Skeletal muscle tissue (tissue), 4 donors: ENCODE measurements around the gene COBLL1. TPM values are rescaled to one million over a fixed set of nuclear protein-coding genes. Genes with fewer than 3 reads are reported as not detected.
A peak's percentile ranks its signal among the peaks of the same experiment; 100 is the strongest.

Source experiments
- H3K27ac ChIP-seq: one replicate; pipeline ENCODE4 v1.7.0; 2013; ENCODE audit warnings: mild to moderate bottlenecking, low read depth, low read length, inconsistent platforms
- H3K27me3 ChIP-seq, 3 donors: one replicate each; pipeline ENCODE4 v1.7.0; 2013; ENCODE audit warnings: low read length in 3 of 3; ENCODE audit not compliant: control insufficient read depth in 3 of 3, insufficient read depth in 3 of 3
- H3K36me3 ChIP-seq, 3 donors: one replicate each; pipeline ENCODE4 v1.7.0; 2013; ENCODE audit warnings: low read length in 3 of 3; ENCODE audit not compliant: control insufficient read depth in 3 of 3, insufficient read depth in 3 of 3
- H3K4me1 ChIP-seq, 3 donors: one replicate each; pipeline ENCODE4 v1.7.0; 2013; ENCODE audit warnings: low read length in 3 of 3, mild to moderate bottlenecking in 3 of 3; ENCODE audit not compliant: control insufficient read depth in 3 of 3, insufficient read depth in 3 of 3
- H3K4me3 ChIP-seq, 3 donors: one replicate each; pipeline ENCODE4 v1.7.0; 2013; ENCODE audit warnings: low read length in 3 of 3
- H3K9ac ChIP-seq, 3 donors: one replicate each; pipeline ENCODE4 v1.7.0; 2013; ENCODE audit warnings: low read length in 3 of 3, mild to moderate bottlenecking in 3 of 3, moderate library complexity in 2 of 3, low read depth in 1 of 3
- H3K9me3 ChIP-seq, 3 donors: one replicate each; pipeline ENCODE4 v1.7.0; 2013; ENCODE audit warnings: low read length in 3 of 3; ENCODE audit not compliant: control insufficient read depth in 3 of 3
- total RNA-seq: library from RNA; depleted of rRNA; stranded (reverse); fragments of >200 nt; gene quantifications from one replicate; pipeline ENCODE4 v1.2.3, GENCODE V29; 2014
- donor health status: Osteomylitis.

The COBLL1 gene
- total RNA-seq, 1 donor from 2014 or later = 11.0 TPM

DNA sequence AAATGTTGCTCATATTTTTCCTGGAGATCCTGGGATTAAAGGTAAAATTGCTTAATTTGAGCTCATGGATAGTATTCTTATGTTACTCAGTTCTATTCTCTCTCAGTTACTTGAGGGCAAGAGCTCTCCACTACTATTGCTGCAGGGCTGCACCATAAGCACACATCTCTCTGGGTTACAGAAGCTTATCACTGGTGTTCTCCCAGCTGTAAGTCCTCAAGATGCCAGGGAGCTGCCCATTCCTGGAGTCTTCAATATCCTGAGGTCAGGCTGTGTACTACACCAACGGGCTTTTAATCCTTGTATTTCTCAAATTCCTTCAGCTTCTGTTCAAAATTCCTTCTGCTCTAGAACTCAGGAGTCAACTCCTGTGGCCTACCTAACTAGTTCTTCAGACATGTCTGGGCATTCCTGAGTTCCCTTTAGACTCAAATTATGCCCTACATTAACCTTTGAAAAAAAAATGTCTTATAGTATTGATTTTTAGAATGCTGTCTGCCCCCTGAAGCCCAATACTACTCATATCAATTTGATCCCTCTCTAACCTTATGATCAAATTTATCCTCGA lies 17.7 kb upstream of the COBLL1 start:
- Histone ChIP-seq H3K36me3 (no peaks in the 10 kb centered on the region), H3K4me3 (no peak overlapping the region), H3K9ac (no peak overlapping the region), H3K27ac (no peak overlapping the region), H3K9me3 (no peaks in the 10 kb centered on the region), H3K4me1 (no peaks in the 10 kb centered on the region), H3K27me3 (no peaks in the 10 kb centered on the region)

DNA sequence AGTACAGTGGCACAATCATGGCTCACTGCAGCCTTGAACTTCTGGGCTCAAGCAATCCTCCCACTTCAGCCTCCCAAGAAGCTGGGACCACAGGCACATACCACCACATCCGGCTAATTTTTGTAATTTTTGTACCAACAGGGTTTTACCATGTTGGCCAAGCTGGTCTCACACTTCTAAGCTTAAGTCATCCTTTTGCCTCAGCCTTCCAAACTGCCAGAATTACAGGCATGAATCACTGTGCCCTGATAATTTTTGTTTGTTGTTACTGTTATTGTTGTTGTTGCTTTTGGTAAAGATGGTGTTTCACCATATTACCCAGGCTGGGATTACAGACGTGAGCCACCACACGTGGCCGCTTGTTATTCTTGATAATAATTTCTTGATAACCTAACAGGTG lies 10.5 kb upstream of the COBLL1 start:
- Histone ChIP-seq H3K9me3 (no peaks in the 10 kb centered on the region), H3K4me3 (no peak overlapping the region), H3K9ac (no peak overlapping the region), H3K4me1 (no peaks in the 10 kb centered on the region), H3K27me3 (no peaks in the 10 kb centered on the region), H3K27ac (no peak overlapping the region), H3K36me3 (no peaks in the 10 kb centered on the region)

DNA sequence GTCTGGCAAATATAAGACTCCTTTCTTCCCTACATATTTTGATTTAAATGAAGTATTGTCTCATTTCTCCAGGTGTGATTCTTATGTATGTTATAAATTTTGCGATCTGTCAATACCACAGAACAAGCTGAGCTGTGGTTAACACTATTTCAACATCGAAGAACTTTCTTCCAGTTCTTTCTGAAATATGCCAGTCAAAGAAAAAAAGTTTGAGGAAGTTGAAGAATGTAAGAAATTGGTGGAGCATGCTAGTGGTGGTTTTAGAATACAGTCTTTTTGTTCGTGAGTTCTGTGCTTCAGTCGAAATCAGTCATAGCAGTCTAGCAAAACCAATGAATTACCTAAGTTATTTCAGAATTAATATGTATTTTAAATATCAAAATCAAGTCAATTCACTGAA lies 8.6 kb upstream of the COBLL1 start:
- Histone ChIP-seq H3K27ac (no peak overlapping the region), H3K36me3 (no peaks in the 10 kb centered on the region), H3K9ac (no peak overlapping the region), H3K4me3 (no peak overlapping the region), H3K9me3 (no peaks in the 10 kb centered on the region), H3K27me3 (no peaks in the 10 kb centered on the region), H3K4me1 (no peaks in the 10 kb centered on the region)

DNA sequence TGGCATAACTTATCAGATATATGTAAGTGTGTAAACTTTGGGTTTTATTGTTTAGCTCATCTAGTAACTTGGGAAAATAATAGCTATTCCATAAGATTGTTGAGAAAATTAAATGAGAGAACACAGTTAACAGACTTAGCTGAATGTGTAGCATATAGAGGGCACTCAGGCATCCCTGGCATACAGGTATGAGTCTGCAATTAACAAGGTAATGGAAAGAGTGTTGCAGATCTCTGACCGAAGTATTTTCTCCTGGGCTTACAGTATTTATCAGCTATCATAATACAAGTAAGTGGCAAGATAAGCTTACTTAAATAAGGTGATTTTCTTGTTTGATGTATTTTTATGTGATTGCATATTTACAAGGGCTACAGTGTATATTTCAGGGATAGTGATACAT lies 7.9 kb upstream of the COBLL1 start:
- no peaks in the 10 kb centered on the region for H3K4me1 ChIP-seq
- H3K36me3 ChIP-seq = no peaks in the 10 kb centered on the region
- H3K9ac ChIP-seq = no peak overlapping the region
- no peak overlapping the region for H3K4me3 ChIP-seq
- no peak overlapping the region for H3K27ac ChIP-seq
- no peaks in the 10 kb centered on the region for H3K27me3 ChIP-seq
- no peaks in the 10 kb centered on the region for H3K9me3 ChIP-seq

DNA sequence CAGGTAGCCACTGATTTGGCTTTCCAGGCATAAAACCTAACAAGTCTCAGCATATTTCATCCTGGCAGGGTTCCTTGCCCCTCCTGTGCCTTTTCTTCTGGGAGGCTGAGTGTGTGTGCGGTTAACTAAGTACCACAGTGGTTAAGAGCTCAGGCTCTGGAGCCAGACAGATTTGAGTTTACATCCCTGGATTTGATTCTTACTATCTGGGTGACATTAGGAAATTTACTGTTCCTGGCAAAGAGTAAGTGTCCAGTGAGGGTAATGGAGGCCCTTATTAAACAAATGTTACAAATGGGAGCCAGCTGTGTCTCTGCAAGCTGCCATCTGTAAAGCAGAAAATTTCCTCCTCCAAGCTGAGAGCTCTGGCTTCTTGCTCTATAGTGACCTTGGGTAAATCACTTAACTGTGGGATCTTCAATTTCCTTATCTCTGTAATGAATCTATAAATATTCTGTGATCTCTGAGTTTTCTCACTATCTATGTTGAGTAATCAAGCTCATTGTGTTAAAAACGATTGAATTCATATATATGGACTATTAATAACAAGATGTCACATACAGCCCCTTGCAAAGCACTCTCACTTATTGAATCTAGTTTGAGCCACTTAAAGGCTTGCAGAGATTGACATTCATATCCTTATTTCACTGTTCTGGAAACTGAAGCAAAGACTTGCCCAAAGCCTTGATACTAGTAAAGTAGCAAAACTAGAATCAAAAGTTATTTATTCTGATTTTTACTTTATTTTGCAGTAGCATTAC lies 6.5 kb upstream of the COBLL1 start:
- H3K27ac ChIP-seq = no peak overlapping the region
- no peak overlapping the region for H3K9ac ChIP-seq
- H3K36me3 ChIP-seq = no peaks in the 10 kb centered on the region
- H3K4me3 ChIP-seq = no peak overlapping the region
- no peaks in the 10 kb centered on the region for H3K4me1 ChIP-seq
- no peaks in the 10 kb centered on the region for H3K27me3 ChIP-seq
- no peaks in the 10 kb centered on the region for H3K9me3 ChIP-seq

DNA sequence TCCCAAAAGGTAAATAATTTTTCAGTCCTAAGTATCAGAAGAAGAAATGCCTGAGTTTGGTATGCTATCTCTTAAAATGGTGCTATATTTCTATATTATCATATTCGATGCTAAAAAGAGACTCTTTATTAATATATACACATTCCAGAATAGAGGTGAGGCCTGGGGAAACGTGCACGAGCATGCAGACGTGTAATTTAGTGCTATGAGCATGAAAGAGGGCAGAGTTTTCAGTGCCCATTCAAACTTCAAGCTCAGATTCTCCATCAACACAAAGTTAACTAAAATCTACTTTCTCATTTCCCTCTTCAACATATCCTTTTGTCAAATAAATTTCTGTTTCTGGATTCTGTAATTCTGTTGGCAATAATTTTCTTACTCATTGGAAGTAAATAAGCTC lies 5.7 kb upstream of the COBLL1 start:
- Histone ChIP-seq H3K4me1 (peaks cover 0 to 2% (median 0%) of the 10 kb centered on the region in 3 donors), H3K27me3 (no peaks in the 10 kb centered on the region), H3K4me3 (no peak overlapping the region), H3K36me3 (no peaks in the 10 kb centered on the region), H3K27ac (no peak overlapping the region), H3K9me3 (no peaks in the 10 kb centered on the region), H3K9ac (no peak overlapping the region)

DNA sequence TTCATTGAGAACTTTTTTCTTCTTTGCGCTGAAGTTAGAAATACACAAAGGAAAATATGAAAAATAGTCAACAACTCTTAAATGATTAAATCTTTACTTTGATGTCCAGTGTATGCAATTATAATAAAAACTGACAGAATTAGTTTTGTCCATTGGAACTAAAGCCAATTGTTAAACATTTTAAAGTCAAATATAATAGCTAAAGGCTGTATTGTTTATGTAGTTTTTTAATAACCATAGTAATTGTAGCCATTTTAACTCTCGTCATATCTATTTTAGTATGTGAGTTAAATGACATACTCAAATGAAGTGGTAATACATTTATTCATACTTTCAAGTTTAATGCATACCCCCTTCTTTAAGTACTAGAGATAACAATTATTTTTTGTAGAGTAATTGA lies 4.7 kb upstream of the COBLL1 start:
- H3K27ac ChIP-seq = no peak overlapping the region
- H3K27me3 ChIP-seq = no peaks in the 10 kb centered on the region
- H3K4me3 ChIP-seq = no peak overlapping the region
- no peaks in the 10 kb centered on the region for H3K36me3 ChIP-seq
- no peaks in the 10 kb centered on the region for H3K9me3 ChIP-seq
- peaks cover 0 to 5% (median 0%) of the 10 kb centered on the region in 3 donors for H3K4me1 ChIP-seq
- H3K9ac ChIP-seq = no peak overlapping the region

DNA sequence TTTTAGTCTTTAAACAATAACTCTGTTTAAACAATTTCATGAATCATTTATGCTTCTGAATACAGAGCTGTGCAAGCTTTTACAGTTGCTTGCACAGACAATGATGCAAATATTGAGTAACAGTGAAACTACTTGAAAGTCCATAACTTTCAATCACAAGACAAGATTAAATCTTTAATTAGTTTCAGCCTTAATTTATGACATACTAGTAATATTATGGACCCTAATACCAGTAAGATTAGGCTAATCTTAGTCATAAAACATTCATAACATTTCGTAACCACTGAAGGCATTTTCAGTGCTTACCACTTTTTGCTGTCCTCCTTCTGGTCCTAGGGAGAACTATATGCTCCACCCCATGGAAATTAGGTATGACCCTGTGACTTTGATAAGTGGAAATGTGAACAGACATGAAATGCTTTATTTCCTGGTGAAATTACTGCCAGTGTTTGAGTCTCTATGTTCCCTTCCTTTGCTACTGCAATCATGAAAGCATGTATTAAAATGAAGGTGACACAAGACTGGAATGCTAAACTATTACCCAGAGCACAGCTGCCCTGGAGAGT lies 1.8 kb upstream of the COBLL1 start:
- Histone ChIP-seq H3K36me3 (no peaks in the 10 kb centered on the region), H3K9ac (no peak overlapping the region), H3K27ac (no peak overlapping the region), H3K4me3 (no peak overlapping the region), H3K9me3 (no peaks in the 10 kb centered on the region), H3K27me3 (no peaks in the 10 kb centered on the region), H3K4me1 (peaks cover 3 to 14% (median 5%) of the 10 kb centered on the region in 3 donors)

DNA sequence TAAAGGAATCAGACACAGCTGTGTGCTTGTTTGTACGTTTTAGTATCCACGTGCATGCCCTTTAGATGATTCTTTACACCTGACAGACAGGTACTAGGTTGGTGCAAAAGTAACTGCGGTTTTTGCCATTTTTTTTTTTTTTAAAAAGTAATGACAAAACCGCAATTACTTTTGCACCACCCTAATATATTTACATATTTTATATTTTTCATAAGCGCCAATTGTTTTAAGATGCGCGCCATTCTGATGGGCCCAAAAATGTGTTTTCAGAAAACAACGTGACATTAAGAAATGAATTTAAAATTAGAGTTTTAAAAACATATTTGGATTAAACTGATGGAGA lies 972 bp upstream of the COBLL1 start:
- Histone ChIP-seq H3K9ac (no peak overlapping the region), H3K36me3 (no peaks in the 10 kb centered on the region), H3K9me3 (no peaks in the 10 kb centered on the region), H3K27me3 (no peaks in the 10 kb centered on the region), H3K27ac (no peak overlapping the region), H3K4me3 (peak overlapping the region in 2 of 3 donors; percentile 76 to 83), H3K4me1 (peaks cover 3 to 14% (median 5%) of the 10 kb centered on the region in 3 donors)

DNA sequence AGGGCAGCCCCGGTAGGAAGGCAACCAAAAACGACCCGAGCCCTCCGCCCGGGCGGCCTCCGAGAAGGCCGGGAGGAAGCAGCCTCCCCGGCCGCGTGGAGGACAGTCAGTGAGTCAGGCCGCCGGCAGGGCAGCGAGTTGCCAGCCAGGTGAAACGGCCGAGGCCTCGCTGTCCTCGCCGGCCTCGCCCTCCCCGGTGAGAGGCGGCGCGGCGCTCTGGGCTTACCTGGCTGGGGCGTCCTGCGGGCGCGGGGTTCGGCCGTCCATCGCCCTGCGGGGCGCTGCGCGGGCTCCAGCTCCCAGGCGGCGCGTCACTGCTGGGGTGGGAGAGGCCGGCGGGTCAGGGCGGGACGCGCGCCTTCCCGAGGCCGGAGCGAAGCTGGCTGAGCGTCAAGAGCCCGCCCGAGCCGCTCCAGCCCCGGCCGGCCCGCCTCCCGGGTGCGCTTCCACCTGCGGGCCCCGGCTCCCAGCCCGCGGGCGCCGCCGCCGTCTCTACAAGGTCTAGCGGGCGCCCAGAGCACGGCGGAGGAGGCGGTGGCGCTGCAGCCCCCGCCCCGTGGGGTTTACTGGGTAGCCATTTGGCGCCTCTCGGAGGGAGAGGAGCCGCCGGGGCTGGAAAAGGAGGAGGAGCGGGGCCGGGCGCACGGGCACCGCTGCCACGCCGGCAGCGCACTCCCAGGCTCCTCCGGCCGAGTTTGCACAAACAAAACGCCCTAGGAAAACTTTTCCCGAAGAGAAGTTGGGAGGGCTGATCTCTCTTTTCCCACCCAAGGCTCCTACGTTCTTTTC lies 499 bp downstream of the COBLL1 start:
- H3K27me3 ChIP-seq = no peaks in the 10 kb centered on the region
- peak overlapping the region; percentile 82 to 83 (median 83) for H3K4me3 ChIP-seq
- H3K27ac ChIP-seq = peak overlapping the region; percentile 87
- H3K36me3 ChIP-seq = no peaks in the 10 kb centered on the region
- H3K9ac ChIP-seq = peak overlapping the region; percentile 78 to 87 (median 84)
- no peaks in the 10 kb centered on the region for H3K9me3 ChIP-seq
- H3K4me1 ChIP-seq = peaks cover 3 to 18% (median 5%) of the 10 kb centered on the region in 3 donors
